Stimulated activated CD8-positive, alpha-beta memory T cell treated with anti-CD3 and anti-CD28 coated beads, Interleukin-7, amount 100 ng/mL, for 48 hours (primary cell): ENCODE results near the gene FOXI1.
"Not testable (repeated sequence)": the region's sequence is repeated elsewhere in the genome, so short reads cannot be mapped to it uniquely, and the experiment has no call there.

ENCODE experiments used
- DNase-seq, 2 donors: peaks; one replicate each; pipeline ENCODE4 v3.0.0-alpha.2; 2020; ENCODE audit warnings: low read depth in 1 of 2; ENCODE audit errors: extremely low read depth in 1 of 2

The FOXI1 gene

DNA sequence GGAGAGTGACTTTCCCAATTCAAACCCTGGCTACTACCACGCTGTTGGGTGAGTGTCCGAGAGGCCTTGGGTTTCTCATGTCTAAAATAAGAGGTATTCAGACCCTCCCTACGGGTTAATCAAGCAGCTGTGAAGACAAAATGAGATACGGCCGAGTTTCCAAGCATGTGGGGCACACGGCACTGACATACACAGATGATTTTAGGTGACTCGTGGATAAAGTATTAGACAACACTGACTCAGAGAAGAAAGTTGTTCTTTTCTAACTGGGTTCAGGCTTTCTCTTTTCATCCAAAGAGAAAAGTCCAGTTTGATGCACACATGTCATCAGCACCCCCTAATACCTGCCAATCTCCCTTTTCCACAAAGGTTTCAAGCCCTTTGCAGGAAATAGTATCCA is 15.6 kb downstream of the FOXI1 start:
- DNase-seq = no peak

- no peak for DNase-seq
Observed at GRCh38 chr5:170126061-170126460, 20.4 kb downstream of the FOXI1 start.

GRCh38 chr5:170126626-170127025 is 20.9 kb downstream of the FOXI1 start:
- DNase-seq = no peak

DNA sequence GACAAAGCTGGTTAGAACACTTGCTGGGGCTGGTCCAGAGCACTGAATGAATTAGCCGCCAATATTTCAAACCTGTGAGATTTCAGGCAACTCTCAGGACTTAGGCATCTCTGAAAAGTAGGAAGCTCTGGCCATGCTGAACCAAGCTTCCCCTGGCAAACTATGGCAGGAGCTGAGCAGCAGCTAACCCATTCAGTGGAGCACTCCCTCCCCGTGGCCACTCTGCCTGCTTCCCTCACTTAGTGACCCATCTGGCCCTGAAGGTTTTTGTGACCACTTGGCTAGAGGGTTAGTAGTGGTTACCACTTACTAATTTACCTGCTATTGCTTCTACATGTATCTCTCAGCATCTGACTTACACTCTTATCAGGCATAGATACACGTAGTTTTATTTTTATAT is 25.5 kb downstream of the FOXI1 start:
- DNase-seq = no peak

- DNase-seq = no peak
Observed at GRCh38 chr5:170132269-170132975, 26.7 kb downstream of the FOXI1 start.

DNA sequence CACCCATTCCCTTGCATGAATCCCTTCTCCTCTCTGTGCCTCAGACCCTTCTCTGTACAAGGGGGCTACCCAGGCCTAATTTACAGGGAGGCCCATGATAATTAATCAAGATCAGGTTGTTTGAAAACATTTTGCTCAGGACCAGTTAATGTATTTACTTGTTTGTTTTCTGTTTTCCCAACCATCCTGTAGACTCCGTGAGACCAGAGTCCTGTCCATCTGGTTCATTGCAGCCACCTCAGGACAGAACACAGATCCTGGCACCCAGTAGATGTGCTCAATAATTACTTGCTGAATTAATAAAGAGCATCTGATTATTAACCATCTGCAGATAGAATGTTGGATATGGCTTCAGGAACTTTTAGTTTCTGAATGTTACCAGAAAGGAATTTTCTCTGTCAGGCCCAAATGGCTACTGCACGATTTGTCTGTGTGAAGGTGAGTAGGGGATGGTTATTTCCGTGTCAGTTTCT is 27.3 kb downstream of the FOXI1 start:
- DNase-seq = no peak

GRCh38 chr5:170135796-170136490 is 30.2 kb downstream of the FOXI1 start:
- no peak for DNase-seq

DNA sequence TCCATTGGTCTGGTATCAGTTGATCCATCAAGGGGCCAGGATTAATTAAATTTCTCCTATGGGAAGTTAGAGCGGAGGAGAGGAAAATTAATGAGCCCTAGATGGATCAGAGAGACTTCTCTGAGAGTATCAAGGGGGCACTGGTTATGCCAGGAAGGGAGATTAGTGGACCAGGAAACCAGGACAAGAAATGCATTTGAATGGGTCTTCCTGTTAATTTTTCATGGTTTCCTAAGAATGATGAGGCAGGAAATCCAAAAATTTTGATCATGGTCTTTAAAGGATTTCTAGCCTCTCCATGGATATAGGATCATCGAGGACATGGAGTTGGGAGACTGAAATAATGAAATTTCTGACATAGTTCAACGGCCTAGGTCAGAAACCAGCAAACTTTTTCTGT is 30.8 kb downstream of the FOXI1 start:
- no peak for DNase-seq

DNA sequence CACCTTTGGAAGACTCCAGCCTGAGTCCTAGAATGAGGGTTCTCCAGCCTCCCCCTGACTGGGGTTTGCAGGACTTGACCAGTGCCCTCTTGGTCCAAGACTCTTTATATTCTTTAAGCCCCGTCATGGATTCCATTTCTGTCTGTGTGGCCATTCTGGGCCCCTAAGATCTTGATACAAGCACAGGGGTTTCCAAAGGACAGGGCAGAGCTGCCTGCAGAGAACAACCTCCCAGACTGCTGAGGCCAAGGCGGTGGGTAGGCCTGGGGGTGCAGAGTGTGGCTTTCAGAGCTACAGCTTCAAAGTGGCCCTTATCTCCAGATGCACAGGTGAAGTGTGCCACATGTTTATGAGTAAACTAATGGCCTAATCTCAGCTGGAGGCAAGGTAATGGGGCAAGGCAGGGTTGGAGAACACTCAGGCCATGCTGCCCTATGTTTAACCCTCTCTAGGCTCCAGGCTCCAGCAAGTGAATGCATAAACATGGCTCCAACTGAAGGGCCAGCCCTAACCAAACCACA is 32.1 kb downstream of the FOXI1 start:
- DNase-seq = no peak

GRCh38 chr5:170138273-170138672 is 32.6 kb downstream of the FOXI1 start:
- no peak for DNase-seq

DNA sequence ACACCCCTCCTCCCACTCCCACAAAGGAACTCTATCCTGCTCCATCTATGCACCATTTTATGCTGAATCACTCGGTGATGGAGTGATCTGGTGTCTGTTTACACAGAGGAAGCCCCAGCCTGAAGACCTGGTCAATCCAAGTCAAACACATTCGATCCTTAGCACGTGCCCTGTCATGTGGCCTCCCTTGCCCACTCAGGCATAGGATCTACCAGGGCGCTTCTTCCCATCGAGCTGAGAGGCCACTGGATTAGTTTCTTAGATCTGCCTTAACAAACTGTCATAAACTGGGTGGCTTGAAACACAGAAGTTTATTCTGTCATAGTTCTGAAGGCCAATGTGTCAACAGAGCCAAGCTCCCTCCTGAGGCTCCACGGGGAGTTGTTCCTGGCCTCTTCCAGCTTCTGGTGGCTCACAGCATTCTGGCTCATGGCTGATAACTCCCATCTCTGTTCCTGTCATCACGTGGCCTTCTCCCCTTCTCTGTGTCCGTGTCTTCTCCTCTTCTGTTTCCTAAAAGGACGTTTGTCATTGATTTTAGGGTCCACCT is 34.2 kb downstream of the FOXI1 start:
- no peak for DNase-seq

DNA sequence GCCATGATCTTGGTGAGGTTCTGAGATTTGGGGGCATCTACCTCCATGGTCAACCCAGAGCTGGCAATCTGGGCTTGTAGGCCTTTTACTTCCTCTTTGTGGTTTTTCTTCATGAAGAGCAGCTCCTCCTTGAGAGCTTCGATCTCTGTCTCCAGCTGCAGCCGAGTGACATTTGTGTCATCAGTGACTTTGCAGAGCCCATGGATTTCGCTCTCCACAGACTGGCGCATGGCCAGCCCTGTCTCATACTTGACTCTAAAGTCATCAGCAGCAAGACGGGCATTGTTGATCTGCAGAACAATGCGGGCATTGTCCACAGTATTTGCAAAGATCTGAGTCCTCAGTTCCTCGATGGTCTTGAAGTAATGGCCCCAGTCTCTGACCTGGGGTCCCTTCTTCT is 35.5 kb downstream of the FOXI1 start:
- not testable (repeated sequence) for DNase-seq

DNA sequence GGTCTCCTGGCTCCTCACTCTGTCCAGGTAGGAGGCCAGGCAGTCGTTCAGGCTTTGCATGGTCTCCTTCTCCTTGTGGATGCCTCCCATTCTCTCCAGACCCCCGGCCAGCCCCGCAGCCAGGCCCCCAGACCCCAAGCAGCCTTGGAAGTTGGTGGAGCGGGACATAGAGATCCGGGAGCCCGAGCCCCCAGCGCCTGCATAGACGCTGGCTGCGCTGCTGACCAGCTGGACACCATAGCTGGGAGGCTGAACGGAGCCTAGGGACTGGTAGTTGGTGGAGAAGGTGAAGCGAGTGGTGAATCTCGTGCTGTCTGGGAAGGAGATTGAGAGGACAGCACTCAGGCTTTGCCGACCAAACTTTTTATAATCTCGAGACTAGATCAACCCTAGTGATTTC is 35.9 kb downstream of the FOXI1 start:
- DNase-seq = no peak

GRCh38 chr5:170142196-170142595 is 36.5 kb downstream of the FOXI1 start:
- no peak for DNase-seq

- no peak for DNase-seq
Observed at GRCh38 chr5:170143091-170143490, 37.4 kb downstream of the FOXI1 start.

DNA sequence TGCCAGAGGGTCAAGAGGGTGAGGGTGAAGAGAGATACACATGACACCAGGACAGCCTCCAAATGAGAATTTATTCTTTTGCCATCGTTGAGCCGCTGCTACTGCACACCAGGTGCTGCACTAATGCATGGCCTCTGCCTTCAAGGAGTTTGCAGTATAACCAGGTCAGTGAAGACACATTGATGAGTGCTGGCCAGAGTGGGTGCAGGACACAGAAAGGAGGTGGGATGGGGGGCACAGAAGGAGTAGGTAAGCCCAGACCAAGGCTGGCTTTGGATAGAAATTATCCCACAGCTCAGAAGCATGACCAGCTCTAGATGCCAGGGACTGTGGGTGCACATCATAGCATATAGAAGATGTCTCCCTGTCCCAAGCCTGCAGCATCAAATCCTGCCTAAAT is 38.0 kb downstream of the FOXI1 start:
- no peak for DNase-seq

GRCh38 chr5:170144286-170145023 is 38.8 kb downstream of the FOXI1 start:
- no peak for DNase-seq

- DNase-seq = no peak
Observed at GRCh38 chr5:170145462-170145861, 39.8 kb downstream of the FOXI1 start.

- DNase-seq = no peak
Observed at GRCh38 chr5:170147051-170147752, 41.5 kb downstream of the FOXI1 start.

DNA sequence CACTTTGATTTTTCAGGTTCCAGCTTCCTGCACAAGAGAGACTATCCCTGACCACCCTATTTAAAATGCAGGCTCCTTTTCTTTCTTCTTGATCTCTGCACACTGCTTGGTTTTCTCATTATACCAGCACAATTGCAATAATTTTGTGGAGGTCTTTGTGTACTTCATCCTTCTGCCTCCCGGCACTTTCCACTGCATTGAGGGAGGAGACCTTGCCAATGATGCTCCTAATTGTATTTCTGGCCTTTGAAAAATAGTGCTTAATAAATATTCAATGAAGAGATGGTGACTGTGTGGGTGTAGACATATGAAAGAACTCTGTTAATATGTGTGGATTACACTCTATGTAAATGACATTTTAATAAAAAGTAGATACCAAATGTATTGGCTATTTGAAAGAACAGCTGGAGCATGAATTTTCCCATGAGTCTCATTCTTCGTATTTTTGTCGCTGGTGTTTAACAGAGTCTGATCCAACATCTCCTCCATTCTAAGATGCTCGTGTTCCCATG is 42.1 kb downstream of the FOXI1 start:
- no peak for DNase-seq
